Vagina (tissue), 2 donors: ENCODE data around the gene IL36G.

ENCODE experiments used
- CTCF ChIP-seq, 3 experiments: fragments of 450-650 bp in 2 of 3; fragments of 200-600 bp in 1 of 3; sonication (generic) in 1 of 3; IDR thresholded peaks; one replicate each; pipeline ENCODE4 v1.5.1; 2017 to 2019; ENCODE audit warnings: antibody characterized with exemption in 3 of 3, mild to moderate bottlenecking in 2 of 3, moderate library complexity in 2 of 3
- POLR2A ChIP-seq, 2 donors: fragments of 450-650 bp; IDR thresholded peaks; one replicate each; pipeline ENCODE4 v1.6.1; 2017; ENCODE audit warnings: antibody characterized with exemption in 2 of 2, mild to moderate bottlenecking in 2 of 2, moderate library complexity in 2 of 2
- POLR2AphosphoS5 ChIP-seq, 2 donors: sonication (generic); formaldehyde crosslinking; IDR thresholded peaks; one replicate each; pipeline ENCODE4 v1.9.0; 2017; ENCODE audit warnings: antibody characterized with exemption in 2 of 2, mild to moderate bottlenecking in 2 of 2, low read depth in 1 of 2; ENCODE audit not compliant: insufficient read depth in 1 of 2

DNA sequence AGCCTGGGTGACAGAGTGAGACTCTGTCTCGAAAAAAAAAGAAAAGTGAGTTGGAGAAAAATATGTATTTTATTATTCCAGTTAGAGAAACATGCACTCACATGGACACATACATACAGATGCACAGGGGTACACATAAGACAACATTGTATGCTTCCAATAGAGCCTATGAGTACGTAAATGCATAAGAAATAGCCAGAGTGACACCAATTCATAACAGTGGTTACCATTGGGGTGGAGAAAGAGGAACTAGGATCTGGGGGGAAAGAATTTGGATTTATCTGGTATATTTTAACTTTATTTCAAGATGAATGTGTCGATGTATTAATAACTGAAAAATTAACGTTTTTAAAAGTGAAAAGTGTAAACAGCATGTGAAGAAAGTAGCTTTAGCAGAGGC, 43.5 kb downstream of the IL36G start:
- TF ChIP-seq POLR2A (IDR thresholded peaks at IDR 0.05) = no peak
- no peak for TF ChIP-seq CTCF (IDR thresholded peaks at IDR 0.05)
- no peak for TF ChIP-seq POLR2AphosphoS5 (IDR thresholded peaks at IDR 0.05; ENCODE audit: insufficient read depth in 1 of 2, low read depth in 1 of 2)
